Glutamatergic neuron (in vitro differentiated cells): ENCODE results near the gene MMP2. TPM values are rescaled to one million over a fixed set of nuclear protein-coding genes. Genes with fewer than 3 reads are reported as not detected.

ENCODE experiments used
- DNase-seq: peaks from one replicate; pipeline ENCODE4 v3.0.0; 2022
- H3K27ac Mint-ChIP-seq: one replicate; pipeline ENCODE4 v1.8.0; 2020; ENCODE audit warnings: mild to moderate bottlenecking, mixed read lengths, inconsistent platforms; ENCODE audit not compliant: unreplicated experiment
- H3K27me3 Mint-ChIP-seq: one replicate; pipeline ENCODE4 v1.8.0; 2020; ENCODE audit warnings: mild to moderate bottlenecking, moderate library complexity, mixed read lengths, inconsistent platforms; ENCODE audit not compliant: unreplicated experiment
- H3K36me3 Mint-ChIP-seq: one replicate; pipeline ENCODE4 v1.8.0; 2020; ENCODE audit warnings: mild to moderate bottlenecking, mixed read lengths, inconsistent platforms; ENCODE audit not compliant: unreplicated experiment
- H3K4me1 Mint-ChIP-seq: one replicate; pipeline ENCODE4 v1.8.0; 2020; ENCODE audit warnings: mild to moderate bottlenecking, low read depth, mixed read lengths, inconsistent platforms; ENCODE audit not compliant: unreplicated experiment
- H3K4me3 Mint-ChIP-seq: one replicate; pipeline ENCODE4 v1.8.0; 2020; ENCODE audit warnings: mild to moderate bottlenecking, mixed read lengths, inconsistent platforms; ENCODE audit not compliant: unreplicated experiment
- H3K9me3 Mint-ChIP-seq: one replicate; pipeline ENCODE4 v1.8.0; 2020; ENCODE audit warnings: mild to moderate bottlenecking, moderate library complexity, mixed read lengths, inconsistent platforms; ENCODE audit not compliant: unreplicated experiment
- CTCF ChIP-seq: fragments of 200-600 bp; sonication (generic); IDR thresholded peaks from one replicate; pipeline ENCODE4 v1.5.0; 2021; ENCODE audit not compliant: partially characterized antibody, unreplicated experiment
- total RNA-seq: library from RNA; stranded (reverse); fragmentation: NEBNext Ultra II Directional; extraction: Animal tissue kit (Norgen Biotek cat#: 25700); gene quantifications from one replicate; pipeline ENCODE4 v1.2.1, GENCODE V29; 2021; ENCODE audit not compliant: unreplicated experiment

Gene MMP2
- total RNA-seq, 1 donor from 2014 or later = 7.0 TPM

DNA sequence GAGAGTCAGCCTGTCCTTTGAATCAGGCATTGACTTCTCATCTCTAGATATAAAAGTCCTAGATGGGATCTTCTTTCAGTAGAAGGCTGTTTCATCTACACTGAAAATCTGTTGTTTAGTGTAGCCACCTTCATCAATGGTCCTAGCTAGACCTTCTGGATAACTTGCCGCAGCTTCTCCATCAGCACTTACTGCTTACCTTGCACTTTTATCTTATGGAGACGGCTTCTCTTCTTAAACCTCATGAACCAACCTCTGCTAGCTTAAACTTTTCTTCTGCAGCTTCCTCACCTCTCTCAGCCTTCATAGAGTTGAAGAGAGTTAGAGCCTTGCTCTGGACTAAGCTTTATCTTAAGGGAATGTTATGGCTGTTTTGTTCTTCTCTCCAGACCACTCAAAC is 5.4 kb upstream of the MMP2 start:
- DNase-seq = no peak
- no peaks in the 10 kb centered on the region for H3K36me3 Mint-ChIP-seq
- no peak overlapping the region for H3K27ac Mint-ChIP-seq
- peaks cover 6% of the 10 kb centered on the region for H3K27me3 Mint-ChIP-seq
- H3K4me3 Mint-ChIP-seq = no peak overlapping the region
- peaks cover 2% of the 10 kb centered on the region for H3K4me1 Mint-ChIP-seq
- peaks cover under 1% of the 10 kb centered on the region for H3K9me3 Mint-ChIP-seq
- no peak for TF ChIP-seq CTCF

DNA sequence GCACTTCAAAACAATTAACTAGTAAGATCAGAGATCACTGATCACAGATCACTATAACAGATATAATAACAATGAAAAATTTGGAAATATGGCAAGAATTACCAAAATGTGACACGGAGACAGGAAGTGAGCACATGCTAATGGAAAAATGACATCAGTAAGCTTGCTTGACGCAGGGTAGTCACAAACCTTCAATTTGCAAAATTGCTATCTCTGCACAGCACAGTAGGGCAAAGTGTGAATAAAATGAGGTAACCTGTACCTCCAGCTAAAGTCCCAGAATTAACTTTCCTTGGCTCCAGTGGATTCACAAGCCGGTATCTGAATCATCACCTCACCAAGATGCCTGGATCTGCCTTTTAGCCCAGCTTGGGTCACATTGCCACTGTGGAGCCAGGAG is 4.2 kb upstream of the MMP2 start:
- H3K27me3 Mint-ChIP-seq = peaks cover 12% of the 10 kb centered on the region
- TF ChIP-seq CTCF = no peak
- H3K27ac Mint-ChIP-seq = no peak overlapping the region
- H3K36me3 Mint-ChIP-seq = no peaks in the 10 kb centered on the region
- H3K4me3 Mint-ChIP-seq = no peak overlapping the region
- no peak for DNase-seq
- H3K4me1 Mint-ChIP-seq = peaks cover 7% of the 10 kb centered on the region
- peaks cover 2% of the 10 kb centered on the region for H3K9me3 Mint-ChIP-seq

DNA sequence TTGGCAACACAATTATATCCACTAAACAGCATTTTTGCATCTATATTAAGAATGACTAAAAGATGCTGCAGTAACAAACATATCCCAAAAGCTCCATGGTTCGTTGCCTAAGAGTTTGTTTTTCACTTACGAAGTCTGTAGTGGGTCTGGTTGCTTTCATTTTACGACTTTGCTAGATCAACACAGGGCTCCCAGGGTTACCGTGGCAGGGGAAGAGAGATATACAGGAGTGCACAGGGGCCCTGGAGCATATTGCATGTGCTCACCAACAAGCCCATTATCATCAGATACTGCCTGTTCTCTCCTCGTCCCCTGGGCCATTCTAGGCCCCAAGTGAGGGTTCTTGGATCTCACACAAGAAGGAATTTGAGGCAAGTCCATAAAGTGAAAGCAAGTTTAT is 3.1 kb upstream of the MMP2 start:
- H3K9me3 Mint-ChIP-seq = peaks cover 2% of the 10 kb centered on the region

DNA sequence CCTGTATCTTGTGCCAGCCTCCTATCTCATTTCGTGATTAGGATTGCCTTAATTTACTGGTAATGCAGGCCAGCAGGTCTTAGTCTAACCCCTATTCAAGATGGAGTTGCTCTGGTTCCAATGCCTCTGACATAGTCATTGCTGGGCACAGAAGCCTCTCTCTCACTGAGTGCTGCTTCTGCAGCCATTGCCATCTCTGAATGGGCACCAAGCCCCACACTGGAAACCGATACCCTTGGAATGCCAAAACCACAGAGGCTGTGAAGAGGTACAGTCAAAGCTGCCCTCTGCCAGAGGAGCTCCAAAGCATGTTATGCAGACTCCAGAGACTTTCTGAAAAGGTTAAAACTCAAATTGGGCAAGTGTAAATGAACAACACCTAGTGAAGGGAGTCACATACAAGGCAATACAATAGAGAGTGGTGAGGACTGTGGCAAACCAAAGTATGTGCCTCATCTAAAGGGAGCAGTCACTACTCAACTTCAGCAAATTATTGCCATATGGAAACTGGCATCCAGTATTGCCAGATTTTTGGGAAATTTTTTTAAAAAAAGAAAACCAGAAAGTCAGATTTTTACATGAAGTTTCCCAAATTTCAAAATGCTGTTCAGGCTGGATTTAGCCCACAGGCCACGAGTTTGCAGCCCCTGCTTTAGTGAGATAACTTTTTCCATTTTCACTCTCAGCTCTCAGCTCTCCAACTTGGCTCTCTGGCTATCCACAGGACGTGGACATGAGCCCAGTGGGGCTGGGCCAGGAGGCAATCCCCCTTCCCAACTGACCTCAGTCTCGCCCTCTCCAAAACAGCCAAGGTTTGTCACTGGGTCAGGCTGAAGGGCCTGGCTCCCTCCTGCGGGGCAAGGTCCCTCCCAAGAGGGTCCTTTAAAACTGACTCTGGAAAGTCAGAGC is 2.1 kb upstream of the MMP2 start:
- Mint-ChIP-seq H3K36me3 (no peaks in the 10 kb centered on the region), H3K4me1 (peaks cover 9% of the 10 kb centered on the region), H3K4me3 (no peak overlapping the region), H3K27ac (no peak overlapping the region), H3K27me3 (peaks cover 12% of the 10 kb centered on the region), H3K9me3 (peaks cover 2% of the 10 kb centered on the region)
- TF ChIP-seq CTCF = no peak
- DNase-seq = no peak

More for the DNA sequence above, 3.1 kb upstream of the MMP2 start:
- H3K4me1 Mint-ChIP-seq = peaks cover 9% of the 10 kb centered on the region
- no peak for TF ChIP-seq CTCF
- no peak for DNase-seq
- H3K4me3 Mint-ChIP-seq = no peak overlapping the region
- H3K27ac Mint-ChIP-seq = no peak overlapping the region
- H3K27me3 Mint-ChIP-seq = peaks cover 12% of the 10 kb centered on the region
- H3K36me3 Mint-ChIP-seq = no peaks in the 10 kb centered on the region

- no peak for DNase-seq
- Mint-ChIP-seq H3K27me3 (peaks cover 12% of the 10 kb centered on the region), H3K4me1 (peaks cover 9% of the 10 kb centered on the region), H3K4me3 (no peak overlapping the region), H3K27ac (no peak overlapping the region), H3K36me3 (no peaks in the 10 kb centered on the region), H3K9me3 (peaks cover 2% of the 10 kb centered on the region)
- TF ChIP-seq CTCF = no peak
These were observed 1.3 kb upstream of the MMP2 start for GRCh38 chr16:55477736-55478135.
